Central memory CD8-positive, alpha-beta T cell (primary cell): ENCODE results near the gene XXYLT1.

ENCODE experiments used
- ATAC-seq: fragments of 150-1000 bp; cut with Tn5 transposase; replicated peaks from 2 replicates; pipeline ENCODE4 v1.10.0; 2022; ENCODE audit warnings: mild to moderate bottlenecking, moderate FRiP score, moderate number of reproducible peaks; ENCODE audit not compliant: poor library complexity, severe bottlenecking; ENCODE audit errors: extremely low read depth
- DNase-seq, 2 donors: peaks; one replicate each; pipeline ENCODE4 v3.0.0; 2021; ENCODE audit warnings: low spot score in 2 of 2
- H3K27ac Mint-ChIP-seq: one replicate; pipeline ENCODE4 v1.8.0; 2022; ENCODE audit warnings: low read depth, mild to moderate bottlenecking, moderate library complexity, mixed read lengths
- H3K27me3 Mint-ChIP-seq: one replicate; pipeline ENCODE4 v1.8.0; 2022; ENCODE audit warnings: mixed read lengths
- H3K36me3 Mint-ChIP-seq: one replicate; pipeline ENCODE4 v1.8.0; 2022; ENCODE audit warnings: mild to moderate bottlenecking, moderate library complexity, mixed read lengths; ENCODE audit not compliant: insufficient read depth
- H3K4me1 Mint-ChIP-seq: one replicate; pipeline ENCODE4 v1.8.0; 2022; ENCODE audit warnings: mixed read lengths
- H3K4me3 Mint-ChIP-seq: one replicate; pipeline ENCODE4 v1.8.0; 2022; ENCODE audit warnings: mild to moderate bottlenecking, moderate library complexity, mixed read lengths
- H3K9me3 Mint-ChIP-seq: one replicate; pipeline ENCODE4 v1.8.0; 2022; ENCODE audit warnings: mixed read lengths

XXYLT1 gene

DNA sequence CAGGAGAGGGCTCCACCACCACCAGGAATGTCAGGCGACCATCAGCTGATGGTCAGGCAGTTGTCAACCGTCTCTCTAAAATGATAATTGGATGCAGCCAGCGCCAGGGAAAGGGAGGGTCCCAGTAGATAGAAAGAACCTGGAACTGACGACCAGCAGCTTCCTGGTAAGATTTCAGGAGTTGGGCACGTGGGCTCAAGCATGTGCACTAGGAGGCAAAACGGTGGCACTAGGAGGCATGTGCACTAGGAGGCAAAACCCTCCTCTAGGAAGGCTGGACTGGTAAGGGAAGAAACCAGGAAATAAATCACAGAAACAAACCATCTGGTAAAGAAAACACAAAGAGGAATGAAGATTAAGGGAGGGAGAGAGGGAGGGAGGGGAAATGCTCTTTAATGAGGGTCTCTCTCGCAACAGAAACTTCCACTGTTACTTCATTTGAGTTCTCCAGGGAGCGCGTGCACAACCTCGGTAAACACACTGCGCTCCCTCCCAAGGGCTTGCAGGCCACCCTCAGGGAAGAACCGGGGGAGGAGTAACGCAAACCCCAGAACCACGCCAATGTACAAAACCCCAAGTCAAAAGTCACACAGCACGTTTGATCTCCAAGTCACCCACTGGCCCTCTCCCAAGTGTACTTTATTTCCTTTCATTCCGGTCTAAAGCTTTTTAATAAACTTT lies 116.7 kb downstream of the XXYLT1 start:
- Mint-ChIP-seq H3K27ac (no peak overlapping the region), H3K9me3 (no peaks in the 10 kb centered on the region), H3K4me1 (peaks cover 20% of the 10 kb centered on the region), H3K4me3 (no peak overlapping the region), H3K27me3 (no peaks in the 10 kb centered on the region), H3K36me3 (peaks cover 3% of the 10 kb centered on the region)
- ATAC-seq: no peak
- no peak for DNase-seq

DNA sequence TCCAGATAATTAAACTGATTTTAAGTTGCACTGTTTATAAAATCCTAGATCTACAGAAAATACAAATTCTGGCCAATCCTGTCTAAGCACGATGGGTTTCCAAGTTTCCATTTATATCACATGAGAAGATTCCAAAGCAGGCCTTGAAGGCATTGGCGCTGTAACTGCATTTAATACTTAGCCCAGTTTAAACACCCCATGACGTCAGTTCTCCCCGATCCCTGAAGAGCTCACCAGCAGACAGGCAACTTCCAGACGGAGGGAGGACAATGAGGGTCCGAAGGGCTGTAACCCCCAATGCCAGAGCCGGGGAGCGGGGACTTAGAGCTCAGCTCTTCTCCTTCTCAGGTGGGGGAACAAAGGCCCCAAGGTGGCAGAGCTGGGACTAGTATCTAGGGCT lies 117.3 kb downstream of the XXYLT1 start:
- no peaks in the 10 kb centered on the region for H3K9me3 Mint-ChIP-seq
- H3K36me3 Mint-ChIP-seq: peaks cover 3% of the 10 kb centered on the region
- H3K4me3 Mint-ChIP-seq: no peak overlapping the region
- ATAC-seq (no peak), DNase-seq (no peak)
- no peak overlapping the region for H3K27ac Mint-ChIP-seq
- peaks cover 20% of the 10 kb centered on the region for H3K4me1 Mint-ChIP-seq
- H3K27me3 Mint-ChIP-seq: no peaks in the 10 kb centered on the region

DNA sequence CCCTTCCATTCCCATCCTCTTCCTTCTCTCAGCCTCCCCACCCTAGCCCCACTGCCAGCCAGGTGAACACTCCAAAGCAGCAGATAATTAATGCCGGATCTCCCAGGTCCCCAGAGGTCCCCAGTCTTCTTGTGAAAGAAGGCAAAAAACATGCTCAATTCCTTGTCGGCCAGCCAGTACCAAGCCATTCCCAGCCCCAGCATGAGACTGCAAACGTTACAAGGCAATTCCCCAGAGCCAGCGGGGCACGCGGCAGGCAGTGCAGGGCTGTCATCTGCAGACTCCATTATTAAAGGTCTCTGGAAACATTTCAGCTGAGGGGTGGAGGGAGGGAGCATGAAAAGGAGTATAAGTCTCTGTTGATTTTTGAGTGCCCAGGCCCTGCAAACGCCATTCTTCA lies 117.8 kb downstream of the XXYLT1 start:
- no peaks in the 10 kb centered on the region for H3K9me3 Mint-ChIP-seq
- H3K27ac Mint-ChIP-seq: no peak overlapping the region
- ATAC-seq (no peak), DNase-seq (no peak)
- H3K36me3 Mint-ChIP-seq: peaks cover 3% of the 10 kb centered on the region
- peaks cover 20% of the 10 kb centered on the region for H3K4me1 Mint-ChIP-seq
- H3K27me3 Mint-ChIP-seq: no peaks in the 10 kb centered on the region
- H3K4me3 Mint-ChIP-seq: no peak overlapping the region

DNA sequence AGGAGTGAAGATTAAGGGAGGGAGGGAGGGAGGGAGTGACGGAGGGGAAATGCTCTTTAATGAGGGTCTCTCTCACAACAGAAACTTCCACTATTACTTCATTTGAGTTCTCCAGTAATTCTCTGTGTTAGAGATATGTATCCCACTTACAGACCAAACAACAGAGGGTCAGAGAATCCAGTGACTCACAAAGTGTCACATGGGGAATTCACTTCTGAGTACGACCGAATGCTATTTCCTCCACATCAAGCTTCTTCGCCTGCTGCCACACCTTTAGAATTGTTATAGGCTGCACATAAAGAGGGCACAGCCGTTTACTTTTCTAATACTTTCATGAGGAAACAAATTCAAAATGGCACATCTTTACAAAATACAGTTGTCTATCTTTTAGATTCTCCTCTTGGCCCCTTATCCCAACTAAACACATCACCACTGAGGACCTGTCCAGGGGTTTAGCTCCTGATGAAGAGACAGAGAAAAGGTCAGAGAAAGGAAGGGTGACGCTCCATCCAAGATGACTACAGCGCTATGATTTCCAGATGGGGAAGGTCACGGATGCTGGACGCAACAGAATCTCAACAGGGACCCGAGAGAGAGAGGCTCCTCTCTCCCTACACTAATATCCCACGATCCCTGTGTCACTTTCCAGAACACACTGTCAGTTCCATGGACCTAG lies 119.0 kb downstream of the XXYLT1 start:
- Mint-ChIP-seq H3K4me3 (no peak overlapping the region), H3K9me3 (no peaks in the 10 kb centered on the region), H3K27me3 (no peaks in the 10 kb centered on the region), H3K27ac (no peak overlapping the region), H3K36me3 (peaks cover 3% of the 10 kb centered on the region), H3K4me1 (peaks cover 24% of the 10 kb centered on the region)
- ATAC-seq (no peak), DNase-seq (no peak)

DNA sequence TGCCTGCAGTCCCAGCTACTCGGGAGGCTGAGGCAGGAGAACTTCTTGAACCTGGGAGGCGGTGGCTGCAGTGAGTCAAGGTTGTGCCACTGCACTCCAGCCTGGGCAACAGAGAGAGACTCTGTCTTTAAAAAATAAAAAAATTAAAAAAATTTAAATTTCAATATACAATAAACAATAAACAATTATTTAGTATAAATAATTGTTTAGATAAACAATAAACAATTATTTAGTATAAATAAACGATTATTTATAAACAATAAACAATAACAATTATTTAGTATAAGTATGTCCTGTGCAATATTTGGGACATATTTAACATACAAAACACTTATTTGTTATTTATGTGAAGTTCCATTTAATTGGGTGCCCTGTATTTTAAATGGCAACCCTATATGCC lies 119.6 kb downstream of the XXYLT1 start:
- no peaks in the 10 kb centered on the region for H3K27me3 Mint-ChIP-seq
- ATAC-seq: no peak
- H3K36me3 Mint-ChIP-seq: peaks cover 3% of the 10 kb centered on the region
- peaks cover 24% of the 10 kb centered on the region for H3K4me1 Mint-ChIP-seq
- DNase-seq: no peak
- no peak overlapping the region for H3K27ac Mint-ChIP-seq
- no peak overlapping the region for H3K4me3 Mint-ChIP-seq
- no peaks in the 10 kb centered on the region for H3K9me3 Mint-ChIP-seq

DNA sequence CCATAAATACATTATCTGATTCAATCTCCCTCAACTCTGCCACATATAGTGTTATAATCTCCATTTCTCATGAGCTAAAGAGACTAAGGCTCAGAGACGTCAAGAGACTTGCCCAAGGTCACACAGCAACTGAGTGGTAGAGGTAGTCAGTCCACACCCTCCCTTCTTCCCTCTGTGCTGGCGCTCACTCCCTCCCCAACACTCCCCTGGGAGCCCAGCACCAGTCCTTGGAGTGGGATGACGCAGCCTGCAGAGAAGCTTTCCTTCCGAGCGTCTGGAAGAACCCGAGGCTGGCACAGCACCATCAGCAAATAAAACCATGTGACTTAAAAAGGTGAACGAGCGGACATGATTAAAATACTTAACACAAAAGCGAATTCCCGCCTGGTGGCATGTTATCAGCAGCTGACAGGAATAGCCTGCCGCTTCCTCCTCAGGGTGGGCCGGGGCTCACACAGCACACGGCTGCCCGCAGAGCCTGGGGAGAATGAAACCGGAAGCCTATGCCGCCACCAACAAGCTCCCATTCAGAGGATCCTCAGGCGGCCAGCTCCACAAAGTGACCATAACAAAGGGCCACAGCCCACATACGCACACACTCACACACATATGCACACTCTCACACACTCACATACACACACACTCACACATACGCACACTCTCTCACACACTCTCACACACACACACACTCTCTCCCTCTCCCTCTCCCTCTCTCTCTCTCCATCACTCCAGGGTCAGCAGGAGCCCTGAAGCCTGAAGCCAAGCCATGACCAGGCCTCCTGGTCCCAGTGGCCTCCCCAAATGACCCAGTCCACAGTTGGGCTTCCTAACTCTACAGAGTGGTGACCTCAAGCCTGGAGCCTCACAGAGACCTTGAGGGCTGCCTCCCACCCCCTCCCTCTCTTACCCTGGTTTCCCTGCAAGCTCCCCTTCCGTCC lies 120.5 kb downstream of the XXYLT1 start:
- peak overlapping the region; percentile 76 for H3K27ac Mint-ChIP-seq
- H3K9me3 Mint-ChIP-seq: no peaks in the 10 kb centered on the region
- DNase-seq (no peak), ATAC-seq (no peak)
- peaks cover 24% of the 10 kb centered on the region for H3K4me1 Mint-ChIP-seq
- H3K36me3 Mint-ChIP-seq: peaks cover 3% of the 10 kb centered on the region
- no peaks in the 10 kb centered on the region for H3K27me3 Mint-ChIP-seq
- H3K4me3 Mint-ChIP-seq: peak overlapping the region; percentile 49

DNA sequence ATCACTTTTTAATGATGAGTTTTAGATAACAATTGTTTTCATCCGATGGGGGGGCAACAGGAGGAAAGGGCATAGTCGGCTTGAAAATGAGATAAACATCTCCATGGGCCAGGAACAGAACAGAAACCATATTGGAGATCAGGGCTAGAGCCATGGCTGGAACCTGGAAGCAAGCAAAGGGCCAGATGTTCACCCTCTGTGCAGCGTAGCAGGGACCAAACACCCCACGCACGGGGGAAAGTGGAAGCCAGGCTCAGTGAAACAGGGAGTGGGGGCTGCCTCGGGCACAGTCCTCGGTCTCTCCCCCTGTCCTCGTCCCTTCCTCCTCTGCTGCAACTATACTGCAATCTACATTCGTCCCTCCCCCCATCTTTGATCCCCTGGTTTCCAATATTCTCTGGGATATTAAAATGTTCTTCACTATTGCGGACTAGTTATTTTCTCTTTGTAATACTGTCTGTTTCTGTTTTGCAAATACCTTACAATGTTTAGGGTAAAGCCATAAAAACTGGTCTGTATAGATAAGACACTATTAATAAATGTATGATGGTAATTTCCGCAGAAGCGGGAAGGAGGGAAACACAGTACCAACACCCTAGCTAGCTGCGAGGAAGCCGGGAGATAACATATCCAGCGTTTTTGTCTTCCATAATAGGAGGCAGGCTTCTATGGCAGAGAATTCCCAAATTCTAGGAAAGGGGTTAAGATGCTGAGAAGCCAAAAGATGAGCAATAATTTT lies 121.5 kb downstream of the XXYLT1 start:
- Mint-ChIP-seq H3K36me3 (peaks cover 3% of the 10 kb centered on the region), H3K4me1 (peaks cover 18% of the 10 kb centered on the region), H3K27me3 (no peaks in the 10 kb centered on the region), H3K27ac (no peak overlapping the region), H3K9me3 (no peaks in the 10 kb centered on the region), H3K4me3 (no peak overlapping the region)
- no peak for DNase-seq
- ATAC-seq: no peak

DNA sequence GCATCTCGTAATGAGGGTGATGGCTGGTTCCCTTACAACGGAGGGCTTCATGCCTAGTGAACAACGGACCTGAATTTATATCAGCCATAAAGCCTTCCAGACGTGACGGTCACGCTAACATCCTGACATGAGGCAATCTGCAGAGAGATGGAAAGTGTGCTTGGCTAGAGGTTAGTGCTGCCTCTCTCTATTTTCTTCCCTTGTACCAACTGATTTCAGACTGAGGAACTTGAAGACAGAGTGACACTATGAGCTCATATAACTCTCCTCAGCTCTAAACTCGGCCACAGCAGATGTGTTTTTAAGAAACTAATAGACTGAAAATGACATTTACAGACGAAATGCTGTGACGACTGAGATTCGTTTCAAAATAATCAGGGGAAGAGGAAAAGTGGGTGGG lies 122.4 kb downstream of the XXYLT1 start:
- H3K4me1 Mint-ChIP-seq: peaks cover 18% of the 10 kb centered on the region
- no peak for ATAC-seq
- no peaks in the 10 kb centered on the region for H3K9me3 Mint-ChIP-seq
- no peak for DNase-seq
- H3K27me3 Mint-ChIP-seq: no peaks in the 10 kb centered on the region
- H3K4me3 Mint-ChIP-seq: peak overlapping the region; percentile 72
- H3K36me3 Mint-ChIP-seq: peaks cover 3% of the 10 kb centered on the region
- peak overlapping the region; percentile 39 for H3K27ac Mint-ChIP-seq

DNA sequence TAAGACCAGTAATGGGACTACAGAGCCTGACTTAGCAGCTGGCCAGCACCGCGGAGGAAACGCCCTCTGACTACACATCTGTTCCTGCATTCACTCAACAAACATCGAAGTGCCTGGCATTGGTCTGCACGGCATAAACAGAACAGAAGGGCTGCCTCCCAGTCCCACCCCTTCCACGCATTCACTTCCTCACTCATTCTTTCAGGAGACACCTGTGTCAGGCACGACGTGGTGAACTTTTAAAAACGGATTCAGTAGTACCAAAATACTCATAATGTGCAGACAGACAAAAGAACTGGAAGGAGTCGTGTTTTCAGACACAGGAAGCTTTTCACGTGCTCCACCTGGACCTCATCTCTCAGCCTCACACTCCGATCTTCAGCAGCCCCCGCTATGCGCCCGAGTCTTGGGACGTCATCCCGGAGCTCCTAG lies 123.3 kb downstream of the XXYLT1 start:
- Mint-ChIP-seq H3K27me3 (no peaks in the 10 kb centered on the region), H3K4me1 (peaks cover 18% of the 10 kb centered on the region), H3K9me3 (no peaks in the 10 kb centered on the region), H3K27ac (peak overlapping the region; percentile 39), H3K4me3 (peak overlapping the region; percentile 72), H3K36me3 (peaks cover 3% of the 10 kb centered on the region)
- DNase-seq (no peak), ATAC-seq (no peak)

DNA sequence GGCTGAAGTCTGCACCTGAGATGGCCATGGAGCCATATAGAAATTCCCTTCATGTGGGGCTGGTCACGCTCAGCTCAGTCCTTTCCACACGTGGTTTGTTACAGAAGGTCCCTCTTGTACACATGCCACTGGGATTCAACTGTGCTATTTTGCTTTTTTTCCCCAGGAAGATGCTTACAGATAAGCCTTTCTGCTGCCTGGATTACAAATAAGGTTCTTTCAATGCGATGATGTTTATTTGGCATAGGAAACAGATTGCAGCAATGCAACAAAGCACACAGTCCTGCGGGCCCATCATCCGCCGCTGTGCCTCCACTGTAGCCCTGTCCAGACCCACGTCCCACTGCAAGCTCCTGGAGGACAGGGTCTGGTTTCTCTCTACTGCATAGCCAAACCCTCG lies 124.8 kb downstream of the XXYLT1 start:
- peaks cover 2% of the 10 kb centered on the region for H3K36me3 Mint-ChIP-seq
- no peak overlapping the region for H3K4me3 Mint-ChIP-seq
- H3K27ac Mint-ChIP-seq: no peak overlapping the region
- H3K4me1 Mint-ChIP-seq: peaks cover 18% of the 10 kb centered on the region
- H3K27me3 Mint-ChIP-seq: no peaks in the 10 kb centered on the region
- ATAC-seq (no peak), DNase-seq (no peak)
- no peaks in the 10 kb centered on the region for H3K9me3 Mint-ChIP-seq

DNA sequence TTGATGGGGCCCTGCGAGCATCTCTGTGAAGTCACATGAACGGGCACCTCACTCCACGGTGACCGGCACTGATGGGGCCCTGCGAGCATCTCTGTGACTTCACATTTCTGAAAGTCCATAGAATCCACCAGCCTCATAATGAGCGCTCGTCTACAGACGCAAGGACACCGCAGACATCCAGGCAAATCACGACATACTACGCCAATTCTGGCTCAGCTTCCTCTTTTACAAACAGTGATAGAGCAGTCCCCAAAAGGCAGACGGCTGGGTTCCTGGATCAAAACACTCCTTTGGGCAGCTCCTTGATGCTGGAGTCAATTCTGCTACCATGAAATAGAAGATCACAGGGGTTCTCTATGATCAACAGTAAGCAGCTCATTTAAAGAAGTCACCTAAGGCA lies 125.4 kb downstream of the XXYLT1 start:
- Mint-ChIP-seq H3K4me1 (peaks cover 14% of the 10 kb centered on the region), H3K27me3 (no peaks in the 10 kb centered on the region), H3K4me3 (no peak overlapping the region), H3K36me3 (peaks cover 2% of the 10 kb centered on the region), H3K27ac (no peak overlapping the region), H3K9me3 (peaks cover under 1% of the 10 kb centered on the region)
- ATAC-seq (no peak), DNase-seq (no peak)

DNA sequence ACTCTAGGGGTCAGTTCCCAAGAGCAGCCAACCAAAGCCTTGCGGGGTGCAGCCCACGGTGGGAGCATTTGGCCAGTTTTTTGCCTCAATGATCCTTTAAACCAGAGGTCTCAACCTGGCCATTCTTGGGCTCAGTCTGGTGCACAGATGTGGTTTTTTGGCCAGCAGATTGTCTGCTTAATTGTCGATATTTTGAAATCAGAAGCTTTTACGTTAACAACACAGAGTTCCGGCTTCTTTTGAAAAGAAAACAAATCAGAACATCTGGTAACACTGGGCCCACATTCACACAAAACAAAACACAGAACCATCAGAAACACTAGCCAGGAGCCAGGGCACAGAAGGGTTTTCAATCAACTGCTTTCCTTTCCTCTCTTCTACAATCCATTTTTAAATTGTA lies 127.7 kb downstream of the XXYLT1 start:
- DNase-seq: no peak
- Mint-ChIP-seq H3K4me3 (no peak overlapping the region), H3K27ac (no peak overlapping the region), H3K36me3 (no peaks in the 10 kb centered on the region), H3K9me3 (peaks cover 5% of the 10 kb centered on the region), H3K4me1 (peaks cover 8% of the 10 kb centered on the region), H3K27me3 (no peaks in the 10 kb centered on the region)
- no peak for ATAC-seq
